ENCODE results near the gene F12.

The F12 gene

GRCh38 chr5:177443144-177443983 is 34.0 kb upstream of the F12 start (continued):
- TF ChIP-seq, protein P1, sequence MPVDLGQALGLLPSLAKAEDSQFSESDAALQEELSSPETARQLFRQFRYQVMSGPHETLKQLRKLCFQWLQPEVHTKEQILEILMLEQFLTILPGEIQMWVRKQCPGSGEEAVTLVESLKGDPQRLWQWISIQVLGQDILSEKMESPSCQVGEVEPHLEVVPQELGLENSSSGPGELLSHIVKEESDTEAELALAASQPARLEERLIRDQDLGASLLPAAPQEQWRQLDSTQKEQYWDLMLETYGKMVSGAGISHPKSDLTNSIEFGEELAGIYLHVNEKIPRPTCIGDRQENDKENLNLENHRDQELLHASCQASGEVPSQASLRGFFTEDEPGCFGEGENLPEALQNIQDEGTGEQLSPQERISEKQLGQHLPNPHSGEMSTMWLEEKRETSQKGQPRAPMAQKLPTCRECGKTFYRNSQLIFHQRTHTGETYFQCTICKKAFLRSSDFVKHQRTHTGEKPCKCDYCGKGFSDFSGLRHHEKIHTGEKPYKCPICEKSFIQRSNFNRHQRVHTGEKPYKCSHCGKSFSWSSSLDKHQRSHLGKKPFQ (tag by site-specific recombination; IDR thresholded peaks at IDR 0.05): no peak
- TF ChIP-seq ZNF670 (tag by site-specific recombination; IDR thresholded peaks at IDR 0.05; ENCODE audit: low read depth) (no peak), ZSCAN5A (tag by site-specific recombination; IDR thresholded peaks at IDR 0.05) (no peak), ZNF558 (tag by site-specific recombination; IDR thresholded peaks at IDR 0.05) (no peak), ZNF626 (tag by site-specific recombination; IDR thresholded peaks at IDR 0.05) (no peak), ZFP69B (tag by site-specific recombination; IDR thresholded peaks at IDR 0.05) (0 out of 2 replicates have a peak, but pooled peaks have one; percentile 29), KLF10 (tag by site-specific recombination; IDR thresholded peaks at IDR 0.05) (no peak)
- TF ChIP-seq, protein P2, sequence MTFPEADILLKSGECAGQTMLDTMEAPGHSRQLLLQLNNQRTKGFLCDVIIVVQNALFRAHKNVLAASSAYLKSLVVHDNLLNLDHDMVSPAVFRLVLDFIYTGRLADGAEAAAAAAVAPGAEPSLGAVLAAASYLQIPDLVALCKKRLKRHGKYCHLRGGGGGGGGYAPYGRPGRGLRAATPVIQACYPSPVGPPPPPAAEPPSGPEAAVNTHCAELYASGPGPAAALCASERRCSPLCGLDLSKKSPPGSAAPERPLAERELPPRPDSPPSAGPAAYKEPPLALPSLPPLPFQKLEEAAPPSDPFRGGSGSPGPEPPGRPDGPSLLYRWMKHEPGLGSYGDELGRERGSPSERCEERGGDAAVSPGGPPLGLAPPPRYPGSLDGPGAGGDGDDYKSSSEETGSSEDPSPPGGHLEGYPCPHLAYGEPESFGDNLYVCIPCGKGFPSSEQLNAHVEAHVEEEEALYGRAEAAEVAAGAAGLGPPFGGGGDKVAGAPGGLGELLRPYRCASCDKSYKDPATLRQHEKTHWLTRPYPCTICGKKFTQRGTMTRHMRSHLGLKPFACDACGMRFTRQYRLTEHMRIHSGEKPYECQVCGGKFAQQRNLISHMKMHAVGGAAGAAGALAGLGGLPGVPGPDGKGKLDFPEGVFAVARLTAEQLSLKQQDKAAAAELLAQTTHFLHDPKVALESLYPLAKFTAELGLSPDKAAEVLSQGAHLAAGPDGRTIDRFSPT (tag by site-specific recombination; IDR thresholded peaks at IDR 0.05): no peak
- TF ChIP-seq, protein P3, sequence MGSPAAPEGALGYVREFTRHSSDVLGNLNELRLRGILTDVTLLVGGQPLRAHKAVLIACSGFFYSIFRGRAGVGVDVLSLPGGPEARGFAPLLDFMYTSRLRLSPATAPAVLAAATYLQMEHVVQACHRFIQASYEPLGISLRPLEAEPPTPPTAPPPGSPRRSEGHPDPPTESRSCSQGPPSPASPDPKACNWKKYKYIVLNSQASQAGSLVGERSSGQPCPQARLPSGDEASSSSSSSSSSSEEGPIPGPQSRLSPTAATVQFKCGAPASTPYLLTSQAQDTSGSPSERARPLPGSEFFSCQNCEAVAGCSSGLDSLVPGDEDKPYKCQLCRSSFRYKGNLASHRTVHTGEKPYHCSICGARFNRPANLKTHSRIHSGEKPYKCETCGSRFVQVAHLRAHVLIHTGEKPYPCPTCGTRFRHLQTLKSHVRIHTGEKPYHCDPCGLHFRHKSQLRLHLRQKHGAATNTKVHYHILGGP (tag by site-specific recombination; IDR thresholded peaks at IDR 0.05): no peak

DNA sequence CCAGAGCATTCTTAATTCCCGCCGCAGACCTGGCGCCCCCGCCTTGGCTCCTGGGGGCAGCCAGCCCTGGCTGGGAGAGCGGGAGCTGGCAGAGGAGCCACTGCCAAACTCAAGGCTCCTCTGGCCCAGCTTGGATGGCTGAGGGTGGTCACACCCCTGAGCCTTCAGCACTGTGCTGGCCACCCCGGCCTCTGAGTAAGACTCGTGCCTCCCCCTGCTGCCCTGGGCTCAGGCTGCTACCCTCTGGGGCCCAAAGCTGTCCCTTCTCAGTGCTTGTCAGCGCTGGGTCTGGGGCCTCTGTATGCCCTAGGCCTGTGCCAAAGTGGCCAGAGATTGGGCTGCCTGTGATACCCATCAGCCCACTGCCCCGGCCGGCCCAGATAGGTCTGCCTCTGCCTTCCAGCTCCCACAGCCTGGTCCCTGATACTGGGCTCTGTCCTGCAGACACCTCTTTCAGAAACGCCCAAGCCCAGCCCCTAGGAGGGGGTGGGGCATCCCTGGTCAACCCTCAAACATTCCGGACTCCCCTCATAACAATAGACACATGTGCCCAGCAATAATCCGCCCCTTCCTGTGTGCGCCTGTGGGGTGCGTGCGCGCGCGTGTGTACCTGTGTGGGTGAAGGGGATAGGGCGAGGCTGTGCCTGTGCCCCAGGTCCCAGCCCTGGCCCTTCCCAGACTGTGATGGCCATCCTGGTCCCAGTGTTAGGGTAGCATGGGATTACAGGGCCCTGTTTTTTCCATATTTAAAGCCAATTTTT is 32.9 kb upstream of the F12 start:
- Histone ChIP-seq H3K36me3 (ENCODE audit: control insufficient read depth in 2 of 2, insufficient read depth in 1 of 2, low read length in 2 of 2) (peaks cover 14 to 50% of the 10 kb centered on the region in 2 experiments), H3K27ac (ENCODE audit: extremely low read depth, low read depth, low read length) (no peak overlapping the region), H3K4me3 (ENCODE audit: low read depth, low read length) (no peak overlapping the region), H3K9me3 (ENCODE audit: control insufficient read depth, insufficient read depth, low read depth, low read length) (no peaks in the 10 kb centered on the region), H3K4me1 (ENCODE audit: control insufficient read depth, insufficient read depth, low read length) (no peaks in the 10 kb centered on the region)
- no peak for TF ChIP-seq ELK4 (IDR thresholded peaks at IDR 0.05; ENCODE audit: borderline replicate concordance, low read depth, low read length)
- no peak for TF ChIP-seq ZNF561 (tag by site-specific recombination; IDR thresholded peaks at IDR 0.05; ENCODE audit: borderline replicate concordance)
- TF ChIP-seq YY1 (tag by site-specific recombination; IDR thresholded peaks at IDR 0.05): no peak
- no peak for TF ChIP-seq KLF7 (tag by site-specific recombination; IDR thresholded peaks at IDR 0.05; ENCODE audit: borderline replicate concordance)
- peak; percentile 37 for TF ChIP-seq SP2 (tag by site-specific recombination; IDR thresholded peaks at IDR 0.05)
- TF ChIP-seq ZNF596 (tag by site-specific recombination; IDR thresholded peaks at IDR 0.05): no peak
- TF ChIP-seq ZNF157 (tag by site-specific recombination; IDR thresholded peaks at IDR 0.05): no peak
- ChIA-PET CTCF (interaction anchor here (0.7 to 1.4 kb wide), 4 partner anchors 10 to 331 kb away, joined by 3 to 7 read pairs (median 4); no protein-coding TSS in a partner anchor), POLR2A (interaction anchor here (1.1 to 2.7 kb wide), 3 partner anchors 10 to 16 kb away, joined by 5 to 21 read pairs (median 10); partner anchors contain the start of gene GRK6)

Measured in HEK293 (cell line).